Cerebellar nuclear complex (tissue), 1 donor: Measurements from ENCODE around the gene PAGE3.

ENCODE experiments used
- DNase-seq, 2 experiments: peaks; one replicate each; lab custom pipeline; 2025; lab: John Stamatoyannopoulos, UW

Gene PAGE3

GRCh38 chrX:55264816-55265215 is at the start of gene PAGE3:
PAGE3 (minus strand) TSS chrX:55264916; CDS start chrX:55263903, 1,013 bp downstream.
- no peak for DNase-seq

- DNase-seq, result no peak
These were observed 47.9 kb upstream of the PAGE3 start for GRCh38 chrX:55312655-55313054.

GRCh38 chrX:55290963-55291362 is 26.2 kb upstream of the PAGE3 start:
- DNase-seq, result no peak

- no peak for DNase-seq
These were observed 15.1 kb upstream of the PAGE3 start for GRCh38 chrX:55279832-55280231.

GRCh38 chrX:55260806-55261205 is 3.9 kb downstream of the PAGE3 start:
- DNase-seq, result no peak

- no peak for DNase-seq
These were observed 11.2 kb downstream of the PAGE3 start for GRCh38 chrX:55253528-55253927.

- DNase-seq, result no peak
These were observed 23.9 kb downstream of the PAGE3 start for GRCh38 chrX:55240788-55241340.

- no peak for DNase-seq
These were observed 44.5 kb downstream of the PAGE3 start, which contains the start of gene PAGE5 for GRCh38 chrX:55220119-55220794. PAGE5 (plus strand) TSS chrX:55220346; CDS start chrX:55221383, 1,037 bp downstream.

- no peak for DNase-seq
These were observed 51.3 kb downstream of the PAGE3 start for GRCh38 chrX:55213381-55213780.

- DNase-seq, result no peak
These were observed 53.6 kb downstream of the PAGE3 start for GRCh38 chrX:55210931-55211677.
